GM21619 (cell line): ENCODE measurements around the gene LIX1.
"Not testable (repeated sequence)": the region's sequence is repeated elsewhere in the genome, so short reads cannot be mapped to it uniquely, and the experiment has no call there.

Source experiments
- ATAC-seq: cut with Tn5 transposase; IDR thresholded peaks from one replicate; pipeline ENCODE4 v1.9.1; 2021; ENCODE audit not compliant: unreplicated experiment

The LIX1 gene

GRCh38 chr5:97105501-97106215, 36.8 kb downstream of the LIX1 start:
- no peak for ATAC-seq

- no peak for ATAC-seq
Measured at GRCh38 chr5:97102010-97102470, 40.4 kb downstream of the LIX1 start.

GRCh38 chr5:97101189-97101910, 41.1 kb downstream of the LIX1 start:
- no peak for ATAC-seq

- ATAC-seq = no peak
Measured at GRCh38 chr5:97100476-97100875, 41.9 kb downstream of the LIX1 start.

GRCh38 chr5:97098922-97099321, 43.5 kb downstream of the LIX1 start:
- no peak for ATAC-seq

- no peak for ATAC-seq
Measured at GRCh38 chr5:97097326-97098230, 44.8 kb downstream of the LIX1 start.

- no peak for ATAC-seq
Measured at GRCh38 chr5:97096846-97097245, 45.6 kb downstream of the LIX1 start.

- no peak for ATAC-seq
Measured at GRCh38 chr5:97096191-97096590, 46.2 kb downstream of the LIX1 start.

- ATAC-seq = peak; percentile 33
Measured at GRCh38 chr5:97095318-97095732, 47.1 kb downstream of the LIX1 start.

- ATAC-seq = peak; percentile 99
Measured at GRCh38 chr5:97094579-97095317, 47.7 kb downstream of the LIX1 start.

- ATAC-seq = no peak
Measured at GRCh38 chr5:97093193-97093592, 49.2 kb downstream of the LIX1 start.

- no peak for ATAC-seq
Measured at GRCh38 chr5:97090944-97091343, 51.5 kb downstream of the LIX1 start.

- no peak for ATAC-seq
Measured at GRCh38 chr5:97089149-97089801, 53.1 kb downstream of the LIX1 start.

- ATAC-seq = no peak
Measured at GRCh38 chr5:97088774-97089148, 53.6 kb downstream of the LIX1 start.

GRCh38 chr5:97087138-97087537, 55.3 kb downstream of the LIX1 start:
- ATAC-seq = no peak

GRCh38 chr5:97085459-97086181, 56.8 kb downstream of the LIX1 start:
- no peak for ATAC-seq

GRCh38 chr5:97084782-97085458, 57.5 kb downstream of the LIX1 start:
- not testable (repeated sequence) for ATAC-seq

- no peak for ATAC-seq
Measured at GRCh38 chr5:97078958-97079743, 63.3 kb downstream of the LIX1 start.
